ENCODE data around the gene CCR4. TPM values are rescaled to one million over a fixed set of nuclear protein-coding genes. Genes with fewer than 3 reads are reported as not detected.
"Not testable (repeated sequence)": the region's sequence is repeated elsewhere in the genome, so short reads cannot be mapped to it uniquely, and the experiment has no call there.

Gene CCR4
- total RNA-seq, 2 donors from 2014 or later: 0.33 to 0.35 TPM

GRCh38 chr3:32963871-32964270 lies 12.4 kb downstream of the CCR4 start:
- no peak for DNase-seq (ENCODE audit: low spot score)

DNA sequence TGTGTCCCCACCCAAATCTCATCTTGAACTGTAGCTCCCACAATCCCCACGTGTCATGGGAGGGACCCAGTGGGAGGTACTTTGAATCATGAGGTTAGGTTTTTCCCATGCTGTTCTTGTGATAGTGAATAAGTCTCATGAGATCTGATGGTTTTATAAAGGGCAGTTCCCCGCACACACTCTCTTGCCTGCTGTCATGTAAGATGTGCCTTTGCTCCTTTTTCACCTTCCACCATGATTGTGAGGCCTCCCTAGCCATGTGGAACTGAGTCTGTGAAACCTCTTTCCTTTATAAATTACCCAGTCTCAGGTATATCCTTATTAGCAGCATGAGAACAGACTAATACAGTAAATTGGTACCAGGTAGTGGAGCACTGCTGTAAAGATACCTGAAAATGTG lies 13.3 kb downstream of the CCR4 start:
- not testable (repeated sequence) for H3K4me3 ChIP-seq; H3K9me3 ChIP-seq; H3K27ac ChIP-seq; H3K27me3 ChIP-seq; DNase-seq (ENCODE audit: low spot score); H3K4me1 ChIP-seq; H3K36me3 ChIP-seq

More at GRCh38 chr3:32963871-32964270, 12.4 kb downstream of the CCR4 start:
- Histone ChIP-seq H3K27me3 (no peaks in the 10 kb centered on the region), H3K4me1 (no peaks in the 10 kb centered on the region), H3K4me3 (no peak overlapping the region), H3K9me3 (no peaks in the 10 kb centered on the region), H3K27ac (no peak overlapping the region), H3K36me3 (no peaks in the 10 kb centered on the region)
- no peak for TF ChIP-seq CTCF (IDR thresholded peaks at IDR 0.05)

DNA sequence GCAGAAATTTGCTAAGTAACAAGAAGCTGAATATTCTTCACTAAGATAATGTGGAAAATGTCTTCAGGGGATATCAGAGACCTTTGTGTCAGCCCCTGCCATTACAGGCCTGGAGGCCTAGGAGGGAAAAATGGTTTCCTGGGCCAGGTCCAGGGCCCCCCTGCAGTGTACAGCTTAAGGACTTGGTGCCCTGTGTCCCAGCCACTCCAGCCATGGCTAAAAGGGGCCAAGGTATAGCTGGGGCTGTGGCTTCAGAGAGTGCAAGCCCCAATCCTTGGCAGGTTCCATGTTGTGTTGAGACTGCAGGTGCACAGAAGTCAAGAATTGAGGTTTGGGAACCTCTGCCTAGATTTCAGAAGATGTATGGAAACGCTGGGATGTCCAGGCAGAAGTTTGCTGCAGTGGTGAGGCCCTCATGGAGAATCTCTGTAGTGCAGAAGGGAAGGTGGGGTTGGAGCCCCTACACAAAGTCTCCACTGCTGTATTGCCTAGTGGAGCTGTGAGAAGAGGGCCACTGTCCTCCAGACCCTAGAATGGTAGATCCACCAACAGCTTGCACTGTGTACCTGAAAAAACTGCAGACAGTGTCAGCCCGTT lies 14.3 kb downstream of the CCR4 start:
- not testable (repeated sequence) for DNase-seq (ENCODE audit: low spot score)

DNA sequence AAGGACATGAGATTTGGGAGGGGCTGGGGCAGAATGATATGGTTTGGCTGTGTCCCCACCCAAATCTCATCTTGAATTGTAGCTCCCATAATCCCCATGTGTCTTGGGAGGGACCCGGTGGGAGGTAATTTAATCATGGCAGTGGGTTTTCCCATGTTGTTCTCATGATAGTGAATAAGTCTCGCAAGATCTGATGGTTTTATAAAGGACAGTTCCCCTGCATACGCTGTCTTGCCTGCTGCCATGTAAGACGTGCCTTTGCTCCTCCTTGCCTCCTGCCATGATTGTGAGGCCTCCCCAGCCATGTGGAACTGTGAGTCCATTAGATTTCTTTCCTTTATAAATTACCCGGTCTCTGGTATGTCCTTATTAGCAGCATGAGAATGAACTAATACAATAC lies 15.2 kb downstream of the CCR4 start:
- H3K36me3 ChIP-seq; H3K4me1 ChIP-seq; H3K9me3 ChIP-seq; H3K27me3 ChIP-seq; DNase-seq (ENCODE audit: low spot score); H3K4me3 ChIP-seq; H3K27ac ChIP-seq: not testable (repeated sequence)

More for the DNA sequence above, 14.3 kb downstream of the CCR4 start:
- H3K4me1 ChIP-seq, H3K4me3 ChIP-seq, H3K36me3 ChIP-seq, H3K27ac ChIP-seq, H3K27me3 ChIP-seq, H3K9me3 ChIP-seq: not testable (repeated sequence)

DNA sequence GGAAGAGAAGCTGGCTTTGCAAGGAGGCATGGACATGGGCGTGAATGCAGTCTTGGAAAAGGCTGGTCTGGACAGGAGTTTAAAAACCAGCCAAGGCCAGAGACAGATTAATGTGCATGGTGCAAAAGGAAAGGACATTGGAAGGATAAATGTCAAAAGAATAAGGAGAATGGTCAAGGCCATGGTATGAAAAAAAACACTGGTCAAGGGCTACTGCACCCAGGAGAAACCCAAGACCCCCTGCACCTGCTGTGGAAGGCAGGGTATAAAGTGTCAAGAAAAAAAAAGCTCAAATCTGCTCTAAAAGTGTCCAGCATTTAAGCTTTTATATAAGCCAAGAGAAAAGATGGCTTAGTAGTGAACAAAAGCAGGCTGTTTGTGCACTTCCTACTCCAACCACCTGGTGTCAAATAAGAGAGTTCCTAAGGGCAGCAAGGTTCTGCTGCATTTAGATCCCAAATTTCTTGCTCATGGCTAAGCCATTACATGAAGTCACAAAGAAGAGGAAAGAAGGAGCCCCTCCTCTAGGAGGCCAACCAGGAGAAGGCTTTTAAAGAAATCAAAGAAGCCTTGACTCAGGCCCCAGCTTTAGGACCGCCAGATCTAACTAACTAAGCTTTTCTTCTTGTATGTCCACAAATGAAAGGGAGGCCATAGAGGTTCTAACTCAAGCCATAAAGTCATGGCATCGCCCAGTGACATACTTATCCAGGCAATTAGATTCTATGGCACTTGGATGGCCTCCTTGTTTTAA lies 16.9 kb downstream of the CCR4 start:
- H3K4me1 ChIP-seq: no peaks in the 10 kb centered on the region
- H3K4me3 ChIP-seq: no peak overlapping the region
- DNase-seq (ENCODE audit: low spot score): no peak
- no peak overlapping the region for H3K27ac ChIP-seq
- H3K9me3 ChIP-seq: no peaks in the 10 kb centered on the region
- no peak for TF ChIP-seq CTCF (IDR thresholded peaks at IDR 0.05)
- no peaks in the 10 kb centered on the region for H3K36me3 ChIP-seq
- no peaks in the 10 kb centered on the region for H3K27me3 ChIP-seq

GRCh38 chr3:32968920-32969389 lies 17.5 kb downstream of the CCR4 start:
- no peaks in the 10 kb centered on the region for H3K27me3 ChIP-seq
- no peak for TF ChIP-seq CTCF (IDR thresholded peaks at IDR 0.05)
- H3K27ac ChIP-seq: no peak overlapping the region
- H3K4me3 ChIP-seq: no peak overlapping the region
- no peak for DNase-seq (ENCODE audit: low spot score)
- H3K36me3 ChIP-seq: no peaks in the 10 kb centered on the region
- no peaks in the 10 kb centered on the region for H3K9me3 ChIP-seq
- no peaks in the 10 kb centered on the region for H3K4me1 ChIP-seq

GRCh38 chr3:32969656-32970055 lies 18.2 kb downstream of the CCR4 start:
- no peaks in the 10 kb centered on the region for H3K27me3 ChIP-seq

GRCh38 chr3:32971291-32971690 lies 19.8 kb downstream of the CCR4 start:
- not testable (repeated sequence) for H3K36me3 ChIP-seq; DNase-seq (ENCODE audit: low spot score); H3K27ac ChIP-seq; H3K4me1 ChIP-seq; H3K4me3 ChIP-seq; H3K27me3 ChIP-seq; H3K9me3 ChIP-seq

More at GRCh38 chr3:32969656-32970055, 18.2 kb downstream of the CCR4 start:
- H3K4me1 ChIP-seq: no peaks in the 10 kb centered on the region
- H3K36me3 ChIP-seq: no peaks in the 10 kb centered on the region
- TF ChIP-seq CTCF (IDR thresholded peaks at IDR 0.05): no peak
- H3K9me3 ChIP-seq: no peaks in the 10 kb centered on the region
- no peak overlapping the region for H3K4me3 ChIP-seq
- no peak overlapping the region for H3K27ac ChIP-seq
- DNase-seq (ENCODE audit: low spot score): no peak

All from right atrium auricular region (tissue), 2 donors.